Memory B cell (primary cell): ENCODE measurements around the gene FASN.

Experiments used
- ATAC-seq: fragments of 150-1000 bp; cut with Tn5 transposase; 2 replicates; pipeline ENCODE4 v1.10.0; 2021; ENCODE audit warnings: low read depth, mild to moderate bottlenecking, moderate library complexity
- DNase-seq, 2 donors: peaks; one replicate each; pipeline ENCODE4 v3.0.0; 2022; ENCODE audit warnings: low spot score in 2 of 2
- H3K27ac Mint-ChIP-seq: one replicate; pipeline ENCODE4 v1.8.0; 2022; ENCODE audit warnings: mild to moderate bottlenecking, moderate library complexity, mixed read lengths
- H3K27me3 Mint-ChIP-seq: one replicate; pipeline ENCODE4 v1.8.0; 2022; ENCODE audit warnings: mixed read lengths
- H3K36me3 Mint-ChIP-seq: one replicate; pipeline ENCODE4 v1.8.0; 2022; ENCODE audit warnings: mild to moderate bottlenecking, mixed read lengths
- H3K4me1 Mint-ChIP-seq: one replicate; pipeline ENCODE4 v1.8.0; 2022; ENCODE audit warnings: mixed read lengths
- H3K4me3 Mint-ChIP-seq: one replicate; pipeline ENCODE4 v1.8.0; 2022; ENCODE audit warnings: mild to moderate bottlenecking, moderate library complexity, mixed read lengths
- H3K9me3 Mint-ChIP-seq: one replicate; pipeline ENCODE4 v1.8.0; 2022; ENCODE audit warnings: mixed read lengths

The FASN gene

GRCh38 chr17:82083009-82083408, 15.0 kb downstream of the FASN start:
- no peaks in the 10 kb centered on the region for H3K4me1 Mint-ChIP-seq
- H3K36me3 Mint-ChIP-seq, result peaks cover 19% of the 10 kb centered on the region
- no peak overlapping the region for H3K27ac Mint-ChIP-seq
- no peaks in the 10 kb centered on the region for H3K9me3 Mint-ChIP-seq
- DNase-seq, result no peak
- no peaks in the 10 kb centered on the region for H3K27me3 Mint-ChIP-seq
- no peak for ATAC-seq
- no peak overlapping the region for H3K4me3 Mint-ChIP-seq

GRCh38 chr17:82082456-82082855, 15.6 kb downstream of the FASN start:
- no peaks in the 10 kb centered on the region for H3K9me3 Mint-ChIP-seq
- ATAC-seq (no peak), DNase-seq (no peak)
- peaks cover 19% of the 10 kb centered on the region for H3K36me3 Mint-ChIP-seq
- H3K4me3 Mint-ChIP-seq, result no peak overlapping the region
- H3K4me1 Mint-ChIP-seq, result no peaks in the 10 kb centered on the region
- H3K27me3 Mint-ChIP-seq, result no peaks in the 10 kb centered on the region
- no peak overlapping the region for H3K27ac Mint-ChIP-seq

- ATAC-seq (no peak), DNase-seq (no peak)
- H3K27me3 Mint-ChIP-seq, result no peaks in the 10 kb centered on the region
- H3K36me3 Mint-ChIP-seq, result peaks cover 19% of the 10 kb centered on the region
- H3K4me1 Mint-ChIP-seq, result no peaks in the 10 kb centered on the region
- H3K9me3 Mint-ChIP-seq, result no peaks in the 10 kb centered on the region
- no peak overlapping the region for H3K4me3 Mint-ChIP-seq
- H3K27ac Mint-ChIP-seq, result no peak overlapping the region
Observed at GRCh38 chr17:82081966-82082365, 16.1 kb downstream of the FASN start.

- ATAC-seq (no peak), DNase-seq (no peak)
- H3K36me3 Mint-ChIP-seq, result peaks cover 19% of the 10 kb centered on the region
- no peak overlapping the region for H3K27ac Mint-ChIP-seq
- H3K4me1 Mint-ChIP-seq, result no peaks in the 10 kb centered on the region
- peaks cover 2% of the 10 kb centered on the region for H3K27me3 Mint-ChIP-seq
- H3K4me3 Mint-ChIP-seq, result no peak overlapping the region
- no peaks in the 10 kb centered on the region for H3K9me3 Mint-ChIP-seq
Observed at GRCh38 chr17:82081546-82081945, 16.5 kb downstream of the FASN start.

- H3K4me3 Mint-ChIP-seq, result no peak overlapping the region
- H3K9me3 Mint-ChIP-seq, result no peaks in the 10 kb centered on the region
- peaks cover 3% of the 10 kb centered on the region for H3K27me3 Mint-ChIP-seq
- H3K27ac Mint-ChIP-seq, result no peak overlapping the region
- peaks cover 19% of the 10 kb centered on the region for H3K36me3 Mint-ChIP-seq
- no peaks in the 10 kb centered on the region for H3K4me1 Mint-ChIP-seq
- ATAC-seq (no peak), DNase-seq (no peak)
Observed at GRCh38 chr17:82080789-82081464, 17.1 kb downstream of the FASN start.

- H3K27ac Mint-ChIP-seq, result no peak overlapping the region
Observed at GRCh38 chr17:82080048-82080788, 17.8 kb downstream of the FASN start.

GRCh38 chr17:82079001-82079677, 18.9 kb downstream of the FASN start:
- Mint-ChIP-seq H3K27me3 (peaks cover 3% of the 10 kb centered on the region), H3K4me1 (no peaks in the 10 kb centered on the region), H3K27ac (no peak overlapping the region), H3K9me3 (no peaks in the 10 kb centered on the region), H3K36me3 (peaks cover 16% of the 10 kb centered on the region), H3K4me3 (no peak overlapping the region)
- DNase-seq (no peak), ATAC-seq (no peak)

More at GRCh38 chr17:82080048-82080788, 17.8 kb downstream of the FASN start:
- H3K27me3 Mint-ChIP-seq, result peaks cover 3% of the 10 kb centered on the region
- H3K9me3 Mint-ChIP-seq, result no peaks in the 10 kb centered on the region
- no peak for ATAC-seq
- no peak overlapping the region for H3K4me3 Mint-ChIP-seq
- peaks cover 19% of the 10 kb centered on the region for H3K36me3 Mint-ChIP-seq
- no peaks in the 10 kb centered on the region for H3K4me1 Mint-ChIP-seq
- no peak for DNase-seq

- Mint-ChIP-seq H3K4me3 (no peak overlapping the region), H3K36me3 (peaks cover 15% of the 10 kb centered on the region), H3K27me3 (peaks cover 3% of the 10 kb centered on the region), H3K4me1 (no peaks in the 10 kb centered on the region), H3K9me3 (no peaks in the 10 kb centered on the region), H3K27ac (no peak overlapping the region)
- no peak for DNase-seq
- ATAC-seq, result no peak
Observed at GRCh38 chr17:82078433-82078832, 19.6 kb downstream of the FASN start.

- no peak overlapping the region for H3K4me3 Mint-ChIP-seq
- H3K9me3 Mint-ChIP-seq, result no peaks in the 10 kb centered on the region
- ATAC-seq, result no peak
- H3K27me3 Mint-ChIP-seq, result peaks cover 3% of the 10 kb centered on the region
- H3K4me1 Mint-ChIP-seq, result no peaks in the 10 kb centered on the region
- peaks cover 11% of the 10 kb centered on the region for H3K36me3 Mint-ChIP-seq
- no peak overlapping the region for H3K27ac Mint-ChIP-seq
- no peak for DNase-seq
Observed at GRCh38 chr17:82077617-82078358, 20.2 kb downstream of the FASN start.

- no peak for ATAC-seq
- DNase-seq, result no peak
- H3K36me3 Mint-ChIP-seq, result peaks cover 11% of the 10 kb centered on the region
- H3K27ac Mint-ChIP-seq, result no peak overlapping the region
- H3K4me3 Mint-ChIP-seq, result no peak overlapping the region
- H3K27me3 Mint-ChIP-seq, result peaks cover 3% of the 10 kb centered on the region
- H3K9me3 Mint-ChIP-seq, result no peaks in the 10 kb centered on the region
- no peaks in the 10 kb centered on the region for H3K4me1 Mint-ChIP-seq
Observed at GRCh38 chr17:82076785-82077591, 21.0 kb downstream of the FASN start.

- H3K27ac Mint-ChIP-seq, result no peak overlapping the region
- peaks cover 11% of the 10 kb centered on the region for H3K36me3 Mint-ChIP-seq
- no peak overlapping the region for H3K4me3 Mint-ChIP-seq
- no peaks in the 10 kb centered on the region for H3K9me3 Mint-ChIP-seq
- H3K4me1 Mint-ChIP-seq, result no peaks in the 10 kb centered on the region
- no peak for DNase-seq
- peaks cover 3% of the 10 kb centered on the region for H3K27me3 Mint-ChIP-seq
- no peak for ATAC-seq
Observed at GRCh38 chr17:82076018-82076784, 21.8 kb downstream of the FASN start.

GRCh38 chr17:82073446-82073845, 24.6 kb downstream of the FASN start:
- Mint-ChIP-seq H3K36me3 (peaks cover 4% of the 10 kb centered on the region), H3K4me1 (no peaks in the 10 kb centered on the region), H3K9me3 (no peaks in the 10 kb centered on the region), H3K27me3 (peaks cover 3% of the 10 kb centered on the region), H3K27ac (no peak overlapping the region), H3K4me3 (no peak overlapping the region)
- DNase-seq, result no peak
- ATAC-seq, result no peak

GRCh38 chr17:82072827-82073226, 25.2 kb downstream of the FASN start:
- ATAC-seq (no peak), DNase-seq (no peak)
- Mint-ChIP-seq H3K9me3 (no peaks in the 10 kb centered on the region), H3K4me3 (no peak overlapping the region), H3K27me3 (peaks cover 3% of the 10 kb centered on the region), H3K36me3 (no peaks in the 10 kb centered on the region), H3K4me1 (no peaks in the 10 kb centered on the region), H3K27ac (no peak overlapping the region)
